ENCODE measurements around the gene NT5E. TPM values are rescaled to one million over a fixed set of nuclear protein-coding genes. Genes with fewer than 3 reads are reported as not detected.
A peak's percentile ranks its signal among the peaks of the same experiment; 100 is the strongest.

The NT5E gene
- total and polyA plus RNA-seq, 4 donors: 3.2 to 13.9 (median 8.5) TPM

DNA sequence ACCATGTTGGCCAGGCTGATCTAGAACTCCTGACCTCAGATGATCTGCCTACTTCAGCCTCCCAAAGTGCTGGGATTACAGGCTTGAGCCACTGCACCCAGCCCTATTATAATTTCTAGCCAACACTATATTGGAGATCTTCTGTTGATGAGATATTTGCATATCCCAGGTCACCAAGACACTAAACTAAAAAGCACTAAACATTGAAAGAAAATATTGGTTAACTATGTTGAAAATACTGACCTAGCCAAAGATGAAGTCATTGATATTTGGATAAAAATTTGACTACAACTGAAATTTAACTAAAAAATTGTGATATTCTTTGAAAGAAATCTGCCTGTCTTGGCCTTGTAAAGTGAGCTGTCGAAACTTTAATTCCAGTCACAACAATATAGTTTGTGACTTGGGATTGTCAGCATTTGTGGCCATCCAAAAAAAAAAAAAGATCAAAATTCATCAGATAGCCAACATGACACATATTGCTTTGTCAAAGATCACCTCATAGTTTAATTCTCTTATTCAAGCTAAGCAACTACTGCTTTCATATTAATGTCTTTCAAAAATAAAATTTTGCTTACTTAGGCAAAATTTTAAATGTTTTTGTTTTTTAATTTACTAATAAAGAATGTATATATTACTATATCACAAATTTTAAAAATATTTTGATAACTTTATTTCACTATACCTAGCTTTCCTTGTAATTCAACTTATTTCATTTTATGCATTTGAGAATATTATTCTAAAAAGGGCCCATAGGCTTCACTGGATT lies 6.3 kb upstream of the NT5E start:
- 91 to 93% methylated on average over 1 of the region's 1 CpG for WGBS, 2 donors
- Histone ChIP-seq H3K4me3 (no peak overlapping the region), H3K9me3 (ENCODE audit: control insufficient read depth in 4 of 4, insufficient read depth in 3 of 4, low read length in 3 of 4) (peaks cover 0 to 2% (median 0%) of the 10 kb centered on the region in 4 donors), H3K27me3 (ENCODE audit: control insufficient read depth in 3 of 3, insufficient read depth in 3 of 3, low read length in 2 of 3) (peaks cover 0 to 12% (median 12%) of the 10 kb centered on the region in 3 donors), H3K9ac (ENCODE audit: insufficient read depth in 1 of 2, low read length in 2 of 2) (no peak overlapping the region), H3K36me3 (ENCODE audit: control insufficient read depth in 4 of 4, insufficient read depth in 4 of 4, low read length in 4 of 4) (no peaks in the 10 kb centered on the region), H3K4me1 (ENCODE audit: control insufficient read depth in 5 of 5, insufficient read depth in 5 of 5, low read length in 5 of 5) (no peaks in the 10 kb centered on the region), H3K27ac (ENCODE audit: low read depth in 1 of 2, low read length in 1 of 2) (no peak overlapping the region)
- TF ChIP-seq, protein P1, sequence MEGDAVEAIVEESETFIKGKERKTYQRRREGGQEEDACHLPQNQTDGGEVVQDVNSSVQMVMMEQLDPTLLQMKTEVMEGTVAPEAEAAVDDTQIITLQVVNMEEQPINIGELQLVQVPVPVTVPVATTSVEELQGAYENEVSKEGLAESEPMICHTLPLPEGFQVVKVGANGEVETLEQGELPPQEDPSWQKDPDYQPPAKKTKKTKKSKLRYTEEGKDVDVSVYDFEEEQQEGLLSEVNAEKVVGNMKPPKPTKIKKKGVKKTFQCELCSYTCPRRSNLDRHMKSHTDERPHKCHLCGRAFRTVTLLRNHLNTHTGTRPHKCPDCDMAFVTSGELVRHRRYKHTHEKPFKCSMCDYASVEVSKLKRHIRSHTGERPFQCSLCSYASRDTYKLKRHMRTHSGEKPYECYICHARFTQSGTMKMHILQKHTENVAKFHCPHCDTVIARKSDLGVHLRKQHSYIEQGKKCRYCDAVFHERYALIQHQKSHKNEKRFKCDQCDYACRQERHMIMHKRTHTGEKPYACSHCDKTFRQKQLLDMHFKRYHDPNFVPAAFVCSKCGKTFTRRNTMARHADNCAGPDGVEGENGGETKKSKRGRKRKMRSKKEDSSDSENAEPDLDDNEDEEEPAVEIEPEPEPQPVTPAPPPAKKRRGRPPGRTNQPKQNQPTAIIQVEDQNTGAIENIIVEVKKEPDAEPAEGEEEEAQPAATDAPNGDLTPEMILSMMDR (IDR thresholded peaks at IDR 0.05; ENCODE audit: control extremely low read depth, extremely low read depth): no peak
- ATAC-seq (ENCODE audit: insufficient read depth, low FRiP score) (no peak), DNase-seq (no peak)

DNA sequence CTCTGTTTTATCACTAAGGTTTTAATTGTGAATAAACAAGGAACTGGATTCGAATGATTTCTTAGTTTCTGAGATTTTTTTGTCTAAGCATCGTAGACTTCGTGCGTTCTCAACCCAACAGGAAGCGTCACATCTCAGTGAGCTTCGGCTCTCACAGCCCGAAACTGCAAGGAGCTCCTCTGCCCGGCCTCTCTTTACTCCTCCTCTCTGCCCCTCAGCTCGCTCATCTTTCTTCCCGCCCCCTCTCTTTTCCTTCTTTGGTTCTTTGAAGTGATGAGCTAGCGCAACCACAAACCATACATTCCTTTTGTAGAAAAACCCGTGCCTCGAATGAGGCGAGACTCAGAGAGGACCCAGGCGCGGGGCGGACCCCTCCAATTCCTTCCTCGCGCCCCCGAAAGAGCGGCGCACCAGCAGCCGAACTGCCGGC lies 480 bp upstream of the NT5E start:
- DNase-seq (peak in 2 of 3 donors; percentile 24 to 26), ATAC-seq (ENCODE audit: insufficient read depth, low FRiP score) (no peak)
- no peaks in the 10 kb centered on the region for H3K9me3 ChIP-seq (ENCODE audit: control insufficient read depth in 4 of 4, insufficient read depth in 3 of 4, low read length in 3 of 4)
- H3K4me1 ChIP-seq (ENCODE audit: control insufficient read depth in 5 of 5, insufficient read depth in 5 of 5, low read length in 5 of 5): peaks cover 0 to 9% (median 0%) of the 10 kb centered on the region in 5 donors
- TF ChIP-seq, protein P1 (IDR thresholded peaks at IDR 0.05; ENCODE audit: control extremely low read depth, extremely low read depth): no peak
- H3K36me3 ChIP-seq (ENCODE audit: control insufficient read depth in 4 of 4, insufficient read depth in 4 of 4, low read length in 4 of 4): no peaks in the 10 kb centered on the region
- H3K4me3 ChIP-seq: peak overlapping the region; percentile 54
- H3K27me3 ChIP-seq (ENCODE audit: control insufficient read depth in 3 of 3, insufficient read depth in 3 of 3, low read length in 2 of 3): peaks cover 0 to 43% (median 40%) of the 10 kb centered on the region in 3 donors
- peak overlapping the region in 1 of 2 donors; percentile 5 for H3K27ac ChIP-seq (ENCODE audit: low read depth in 1 of 2, low read length in 1 of 2)
- H3K9ac ChIP-seq (ENCODE audit: insufficient read depth in 1 of 2, low read length in 2 of 2): no peak overlapping the region
- 1% methylated on average over 24 of the region's 24 CpGs for WGBS, 2 donors

DNA sequence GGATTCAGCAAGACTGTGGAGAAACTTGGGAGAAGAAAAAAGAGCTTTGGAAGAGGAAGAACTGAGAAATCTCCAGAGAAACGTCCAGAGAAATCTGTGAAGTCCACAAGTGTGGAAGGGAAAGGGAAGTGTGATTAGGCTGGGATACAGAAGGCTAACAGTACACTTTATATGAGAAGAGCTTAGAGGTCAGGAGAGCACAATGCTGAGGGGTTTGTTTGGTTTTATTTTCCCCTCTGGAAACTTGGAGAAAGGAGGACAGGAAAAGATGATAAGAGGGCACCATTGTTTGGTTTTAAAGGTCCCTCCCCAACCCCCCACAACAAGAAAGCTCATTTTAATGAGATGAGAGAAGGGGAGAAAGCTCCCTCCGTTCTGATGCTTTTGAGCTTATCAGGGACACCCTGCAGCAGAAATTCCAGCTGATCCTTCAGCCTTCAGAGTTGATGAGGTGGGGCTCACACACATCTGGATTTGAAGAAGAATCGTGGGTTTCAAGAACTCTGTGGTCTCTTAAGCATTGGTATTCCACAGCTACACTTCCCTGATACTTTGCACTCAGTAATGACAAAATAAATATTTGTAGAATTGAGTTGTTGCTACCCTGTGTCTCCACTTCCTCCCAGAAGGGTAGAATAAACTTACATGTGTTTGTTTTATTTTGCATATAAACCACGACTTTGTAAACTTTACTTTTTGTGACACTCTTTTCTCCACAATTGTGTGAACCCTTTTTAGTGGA lies 1.9 kb downstream of the NT5E start:
- no peak overlapping the region for H3K4me3 ChIP-seq
- peaks cover 0 to 9% (median 0%) of the 10 kb centered on the region in 5 donors for H3K4me1 ChIP-seq (ENCODE audit: control insufficient read depth in 5 of 5, insufficient read depth in 5 of 5, low read length in 5 of 5)
- WGBS, 2 donors: 22 to 23% methylated on average over 4 of the region's 4 CpGs
- no peaks in the 10 kb centered on the region for H3K9me3 ChIP-seq (ENCODE audit: control insufficient read depth in 4 of 4, insufficient read depth in 3 of 4, low read length in 3 of 4)
- peaks cover 0 to 43% (median 40%) of the 10 kb centered on the region in 3 donors for H3K27me3 ChIP-seq (ENCODE audit: control insufficient read depth in 3 of 3, insufficient read depth in 3 of 3, low read length in 2 of 3)
- ATAC-seq (ENCODE audit: insufficient read depth, low FRiP score) (no peak), DNase-seq (no peak)
- TF ChIP-seq, protein P1 (IDR thresholded peaks at IDR 0.05; ENCODE audit: control extremely low read depth, extremely low read depth): no peak
- no peak overlapping the region for H3K9ac ChIP-seq (ENCODE audit: insufficient read depth in 1 of 2, low read length in 2 of 2)
- no peak overlapping the region for H3K27ac ChIP-seq (ENCODE audit: low read depth in 1 of 2, low read length in 1 of 2)
- no peaks in the 10 kb centered on the region for H3K36me3 ChIP-seq (ENCODE audit: control insufficient read depth in 4 of 4, insufficient read depth in 4 of 4, low read length in 4 of 4)
